K562 (cell line): ENCODE measurements around the gene LEUTX. TPM values are rescaled to one million over a fixed set of nuclear protein-coding genes. Genes with fewer than 3 reads are reported as not detected.

Experiments
- ATAC-seq: fragments of 200-7000 bp; cut with Tn5 transposase; 3 replicates; pipeline ENCODE4 v1.9.1; 2020; ENCODE audit warnings: moderate library complexity
- BruUV-seq: library from RNA; stranded (reverse); fragments of 400-500 nt; replicated peaks from 2 replicates; lab custom pipeline; 2021; lab: Mats Ljungman, UMichigan
- CTCF ChIA-PET: fragments of 300-600 bp; formaldehyde crosslinking; extraction: SDS; loops from one replicate; lab custom pipeline; 2021; ENCODE audit warnings: low intra/inter-chr PET ratio; lab: Yijun Ruan, JAX
- POLR2A ChIA-PET: fragments of 300-600, 350-650 bp; sonication (Branson Sonifier 250); formaldehyde crosslinking; extraction: SDS; loops from one replicate; lab custom pipeline; 2021; ENCODE audit warnings: antibody characterized with exemption, inconsistent platforms; lab: Yijun Ruan, JAX
- DNase-seq, 4 experiments: peaks; one replicate each; pipeline versions ENCODE4 v3.0.0 to v3.0.0-alpha.2; 2011 to 2018; ENCODE audit warnings: low spot score in 3 of 4, mixed read lengths in 3 of 4; ENCODE audit errors: extremely low read depth in 1 of 4
- FAIRE-seq: peaks from 2 replicates; lab custom pipeline; 2011; peaks lifted over from hg19 to GRCh38; lab: Jason Lieb, UNC
- H2AFZ ChIP-seq: 2 replicates; pipeline ENCODE4 v1.6.0; 2011; ENCODE audit warnings: low read depth, low read length, control low read depth, inconsistent platforms
- H3K27ac ChIP-seq: fragments of 200-600 bp; 3 replicates; pipeline ENCODE4 v1.8.0; 2011; ENCODE audit warnings: low read depth, mild to moderate bottlenecking, control low read depth, inconsistent platforms, low read length, moderate library complexity, mixed read lengths; ENCODE audit errors: extremely low read depth
- H3K27me3 ChIP-seq, 2 experiments: fragments of 300-600 bp in 1 of 2; 2 replicates in 1 of 2; 3 replicates in 1 of 2; pipeline versions ENCODE4 v1.6.0 to v1.8.0; 2011; ENCODE audit warnings: inconsistent platforms in 2 of 2, low read length in 2 of 2, mild to moderate bottlenecking in 1 of 2, mixed read lengths in 1 of 2, moderate library complexity in 1 of 2; ENCODE audit not compliant: control insufficient read depth in 2 of 2, insufficient read depth in 2 of 2
- H3K36me3 ChIP-seq: fragments of 300-600 bp; 3 replicates; pipeline ENCODE4 v1.8.0; 2011; ENCODE audit warnings: mild to moderate bottlenecking, low read length, inconsistent platforms; ENCODE audit not compliant: control insufficient read depth, insufficient read depth
- H3K4me1 ChIP-seq, 2 experiments: fragments of 200-600 bp in 1 of 2; replicated peaks in 1 of 2; 2 replicates in 1 of 2; 3 replicates in 1 of 2; pipeline versions ENCODE4 v1.5.1 to v1.8.0; 2011; ENCODE audit warnings: inconsistent platforms in 2 of 2, low read length in 2 of 2, mild to moderate bottlenecking in 1 of 2, mixed read lengths in 1 of 2, moderate library complexity in 1 of 2; ENCODE audit not compliant: control insufficient read depth in 2 of 2, insufficient read depth in 2 of 2
- H3K4me2 ChIP-seq: 2 replicates; pipeline ENCODE4 v1.6.1; 2011; ENCODE audit warnings: low read length, control low read depth, inconsistent platforms, mixed read lengths; ENCODE audit not compliant: insufficient read depth
- H3K4me3 ChIP-seq: fragments of 200-600 bp; sonication (generic), shearing (Covaris generic); 2 replicates; pipeline ENCODE4 v1.5.1; 2016; ENCODE audit warnings: control low read depth, inconsistent platforms
- H3K79me2 ChIP-seq: fragments of 200-600 bp; 3 replicates; pipeline ENCODE4 v1.8.0; 2011; ENCODE audit warnings: low read length, inconsistent platforms; ENCODE audit not compliant: control insufficient read depth, insufficient read depth
- H3K9ac ChIP-seq, 2 experiments: 2 replicates each; pipeline versions ENCODE4 v1.6.0 to v1.6.1; 2011; ENCODE audit warnings: low read depth in 2 of 2, low read length in 2 of 2, control low read depth in 1 of 2, inconsistent platforms in 1 of 2, mild to moderate bottlenecking in 1 of 2, mixed read lengths in 1 of 2; ENCODE audit not compliant: insufficient read depth in 1 of 2
- H3K9me1 ChIP-seq: one replicate; pipeline ENCODE4 v1.6.0; 2011; ENCODE audit warnings: inconsistent platforms, mild to moderate bottlenecking, low read length, moderate library complexity; ENCODE audit not compliant: control insufficient read depth, insufficient read depth
- H3K9me3 ChIP-seq: replicated peaks from 2 replicates; pipeline ENCODE4 v1.5.1; 2011; ENCODE audit warnings: low read depth, low read length, inconsistent platforms; ENCODE audit not compliant: control insufficient read depth, insufficient read depth
- H4K20me1 ChIP-seq: replicated peaks from 2 replicates; pipeline ENCODE4 v1.6.1; 2011; ENCODE audit warnings: low read length, inconsistent platforms, mixed read lengths; ENCODE audit not compliant: control insufficient read depth, insufficient read depth
- CHAMP1 ChIP-seq: fragments of 450-650 bp; IDR thresholded peaks from 2 replicates; pipeline ENCODE4 v1.6.1; 2016; ENCODE audit warnings: mild to moderate bottlenecking
- HDGF ChIP-seq: fragments of 450-650 bp; IDR thresholded peaks from 2 replicates; pipeline ENCODE4 v1.6.1; 2016
- RAD51 ChIP-seq: fragments of 450-650 bp; IDR thresholded peaks from 2 replicates; pipeline ENCODE4 v1.7.1; 2016; ENCODE audit warnings: low read depth, mild to moderate bottlenecking, borderline replicate concordance
- SFPQ ChIP-seq: fragments of 200-400 bp; formaldehyde crosslinking; IDR thresholded peaks from 2 replicates; pipeline ENCODE4 v1.6.1; 2017; ENCODE audit warnings: mild to moderate bottlenecking, low read depth, low read length, moderate library complexity
- TBL1XR1 ChIP-seq, 2 experiments: IDR thresholded peaks; 2 replicates each; pipeline ENCODE4 v1.6.1; 2012; ENCODE audit warnings: improper control_type of control experiment in 2 of 2, low read length in 2 of 2, mild to moderate bottlenecking in 1 of 2
- ZNF444 ChIP-seq: fragments of 250-450 bp; sonication (Bioruptor Pico); IDR thresholded peaks from 2 replicates; pipeline ENCODE4 v1.4.0; 2020; ENCODE audit warnings: mild to moderate bottlenecking, moderate library complexity
- ZNF830 ChIP-seq: fragments of 250-450 bp; sonication (Bioruptor Pico); IDR thresholded peaks from 2 replicates; pipeline ENCODE4 v1.5.0; 2021; ENCODE audit warnings: mild to moderate bottlenecking
- WGBS: fragments of 100-300 bp; shearing (Covaris generic); methylation state at CpG from one replicate; pipeline ENCODE4 v1.1.6; 2016; ENCODE audit warnings: low coverage, mixed read lengths; ENCODE audit not compliant: insufficient coverage; ENCODE audit errors: missing lambda C conversion rate; 5-methylcytosine and 5-hydroxymethylcytosine counted together
- in situ Hi-C: fragments of 300-500 bp; cut with MboI; formaldehyde crosslinking; loops from 4 replicates; pipeline ENCODE4 v1.15.0; 2018; ENCODE audit warnings: inconsistent platforms, mixed read lengths
- intact Hi-C: fragments of 100-400 bp; cut with micrococcal nuclease; formaldehyde crosslinking; loops from 2 replicates; pipeline ENCODE4 v1.14.2; 2022
- polyA plus RNA-seq, 8 experiments: library from polyadenylated mRNA; depleted of rRNA in 4 of 8; stranded (reverse) in 5 of 8; unstranded in 3 of 8; fragments of >200 nt; fragmentation: Nextera tagmentation in 2 of 8; fragmentation: Illumina TruSeq in 1 of 8; extraction: Ambion mirVana in 2 of 8; extraction: Trizol in 1 of 8; gene quantifications; 2 replicates each; pipeline versions ENCODE4 v1.2.1 to v1.2.3, GENCODE V29; 2011 to 2014; ENCODE audit warnings: inconsistent platforms in 1 of 8, missing spikeins in 1 of 8
- total RNA-seq, 7 experiments: library from RNA; depleted of rRNA in 6 of 7; stranded (reverse); fragments of >200 nt in 6 of 7; fragmentation: Illumina TruSeq in 2 of 7; extraction: Trizol in 2 of 7; gene quantifications; 2 replicates each; pipeline versions ENCODE4 v1.2.1 to v1.2.3, GENCODE V29; 2011 to 2021; ENCODE audit warnings: low replicate concordance in 1 of 7

LEUTX gene
- total and polyA plus RNA-seq, 9 of the 15 experiments (the other 6 are each of a cell fraction or from before 2014, with no cell fraction given): not detected

- H2AFZ ChIP-seq: no peak overlapping the region
- FAIRE-seq (no peak), DNase-seq (no peak), ATAC-seq (no peak)
- no peaks in the 10 kb centered on the region for H3K9me3 ChIP-seq
- CTCF ChIA-PET: no interaction called here
- no peaks in the 10 kb centered on the region for H4K20me1 ChIP-seq
- in situ Hi-C loops (no loop called here), intact Hi-C loops (no loop called here)
- H3K27me3 ChIP-seq: peaks cover 0 to 5% of the 10 kb centered on the region in 2 experiments; a peak in 1 of 5 replicates
- WGBS: 0% methylated on average over 1 of the region's 1 CpG
- H3K36me3 ChIP-seq: no peaks in the 10 kb centered on the region
- no peaks in the 10 kb centered on the region for H3K9me1 ChIP-seq
- TF ChIP-seq TBL1XR1 (IDR thresholded peaks at IDR 0.05; ENCODE audit: low read length in 2 of 2): no peak
- TF ChIP-seq CHAMP1: no peak
- TF ChIP-seq ZNF444 (CRISPR knock-in tag): no peak
- no peak for TF ChIP-seq ZNF830 (CRISPR knock-in tag)
- no peak for TF ChIP-seq SFPQ
- no peak for TF ChIP-seq RAD51
- no peak for TF ChIP-seq HDGF
- no peak overlapping the region for H3K4me3 ChIP-seq
- no TSS peak for BruUV-seq
- H3K27ac ChIP-seq: no peak overlapping the region
- H3K4me2 ChIP-seq: no peak overlapping the region
- H3K9ac ChIP-seq: no peak overlapping the region
- H3K4me1 ChIP-seq: no peaks in the 10 kb centered on the region
- H3K79me2 ChIP-seq: no peaks in the 10 kb centered on the region
- POLR2A ChIA-PET: interaction anchor here (0.5 kb wide), 1 partner anchor 420 kb away, joined by 3 read pairs; no protein-coding TSS in a partner anchor
These were observed 38.3 kb upstream of the LEUTX start for GRCh38 chr19:39740395-39740794.
